Lower lobe of right lung (tissue), 2 donors: ENCODE measurements around the gene ZSWIM4. TPM values are rescaled to one million over a fixed set of nuclear protein-coding genes. Genes with fewer than 3 reads are reported as not detected.
"Not testable (repeated sequence)": the region's sequence is repeated elsewhere in the genome, so short reads cannot be mapped to it uniquely, and the experiment has no call there.

ENCODE experiments used
- ATAC-seq, 2 donors: fragments of 200-7000 bp; cut with Tn5 transposase; one replicate each; pipeline ENCODE4 v1.9.1; 2020 to 2022; ENCODE audit warnings: mild to moderate bottlenecking in 2 of 2, moderate library complexity in 2 of 2
- DNase-seq: peaks from one replicate; pipeline ENCODE4 v3.0.0-alpha.2; 2020
- H3K27ac ChIP-seq: fragments of 200-600 bp; one replicate; pipeline ENCODE4 v1.8.0; 2022
- H3K27me3 ChIP-seq: fragments of 200-600 bp; one replicate; pipeline ENCODE4 v1.8.0; 2022; ENCODE audit warnings: low read depth
- H3K36me3 ChIP-seq: fragments of 200-600 bp; one replicate; pipeline ENCODE4 v1.8.0; 2022; ENCODE audit warnings: mild to moderate bottlenecking
- H3K4me1 ChIP-seq: fragments of 200-600 bp; one replicate; pipeline ENCODE4 v1.8.0; 2022
- H3K4me3 ChIP-seq: fragments of 200-600 bp; one replicate; pipeline ENCODE4 v1.8.0; 2022; ENCODE audit warnings: mild to moderate bottlenecking
- H3K9me3 ChIP-seq: fragments of 200-600 bp; one replicate; pipeline ENCODE4 v1.8.0; 2022
- intact Hi-C: fragments of 100-400 bp; cut with DNase I; formaldehyde crosslinking; loops from one replicate; pipeline ENCODE4 v1.11.0; 2022
- total RNA-seq: library from RNA; stranded (reverse); fragmentation: NEBNext Ultra II Directional; extraction: Animal tissue kit (Norgen Biotek cat#: 25700); gene quantifications from one replicate; pipeline ENCODE4 v1.2.1, GENCODE V29; 2021
- TF ChIP-seq, protein P1 (sequence below): fragments of 200-600 bp; IDR thresholded peaks from one replicate; pipeline ENCODE4 v1.8.0; 2022; ENCODE audit warnings: antibody characterized with exemption, mild to moderate bottlenecking
- donor health status: DM: no; HTN: yes; CAD: no; lungs with severe emphysema.

Gene ZSWIM4
- total RNA-seq, 1 donor from 2014 or later: 7.4 TPM

DNA sequence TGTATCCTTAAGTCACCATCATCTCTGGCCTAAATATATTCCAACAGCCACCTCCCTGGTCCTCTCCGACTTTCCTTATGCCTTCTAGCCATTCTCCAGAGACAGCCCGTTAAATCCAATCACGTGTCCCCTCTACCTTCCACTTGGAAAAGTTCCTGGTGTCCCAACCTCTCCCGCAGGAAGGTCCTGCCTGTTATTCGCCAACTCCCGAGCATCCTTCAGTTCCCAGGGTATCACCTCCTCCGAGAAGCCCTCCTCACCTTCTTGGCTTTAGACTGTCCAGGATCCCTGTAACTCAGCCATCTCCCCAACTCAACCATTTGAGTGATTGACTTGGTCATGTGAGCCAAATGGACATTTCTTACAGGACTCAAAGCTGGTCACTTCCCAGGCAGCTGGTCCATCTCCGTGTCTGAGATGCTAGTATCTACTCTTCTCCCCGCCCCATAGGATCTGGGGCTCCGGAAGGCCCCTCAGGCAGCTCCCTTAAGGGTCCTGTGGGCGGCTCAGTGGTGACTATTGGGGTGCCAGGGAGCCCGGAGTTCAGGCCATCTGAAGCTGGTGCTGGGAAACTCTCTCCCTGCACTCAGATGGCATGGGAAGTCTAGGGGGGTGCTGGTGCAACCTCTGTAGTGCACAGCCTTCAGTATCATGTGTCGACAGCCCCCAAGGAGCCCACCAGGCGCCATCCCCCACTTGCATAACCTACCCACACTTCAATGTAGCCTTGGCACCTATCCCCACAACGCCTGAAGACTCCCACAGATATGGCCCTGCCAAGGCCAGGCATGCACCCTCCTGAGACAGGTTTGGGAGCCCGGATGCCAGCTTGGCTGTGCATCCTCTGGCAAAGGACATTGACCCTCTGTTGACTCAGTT, 53.8 kb downstream of the ZSWIM4 start:
- H3K36me3 ChIP-seq: no peaks in the 10 kb centered on the region
- intact Hi-C loops: no loop called here
- DNase-seq (no peak), ATAC-seq (no peak)
- no peaks in the 10 kb centered on the region for H3K27me3 ChIP-seq
- H3K4me1 ChIP-seq: peaks cover 64% of the 10 kb centered on the region
- no peaks in the 10 kb centered on the region for H3K9me3 ChIP-seq
- H3K27ac ChIP-seq: peak overlapping the region; percentile 100
- TF ChIP-seq, protein P1, sequence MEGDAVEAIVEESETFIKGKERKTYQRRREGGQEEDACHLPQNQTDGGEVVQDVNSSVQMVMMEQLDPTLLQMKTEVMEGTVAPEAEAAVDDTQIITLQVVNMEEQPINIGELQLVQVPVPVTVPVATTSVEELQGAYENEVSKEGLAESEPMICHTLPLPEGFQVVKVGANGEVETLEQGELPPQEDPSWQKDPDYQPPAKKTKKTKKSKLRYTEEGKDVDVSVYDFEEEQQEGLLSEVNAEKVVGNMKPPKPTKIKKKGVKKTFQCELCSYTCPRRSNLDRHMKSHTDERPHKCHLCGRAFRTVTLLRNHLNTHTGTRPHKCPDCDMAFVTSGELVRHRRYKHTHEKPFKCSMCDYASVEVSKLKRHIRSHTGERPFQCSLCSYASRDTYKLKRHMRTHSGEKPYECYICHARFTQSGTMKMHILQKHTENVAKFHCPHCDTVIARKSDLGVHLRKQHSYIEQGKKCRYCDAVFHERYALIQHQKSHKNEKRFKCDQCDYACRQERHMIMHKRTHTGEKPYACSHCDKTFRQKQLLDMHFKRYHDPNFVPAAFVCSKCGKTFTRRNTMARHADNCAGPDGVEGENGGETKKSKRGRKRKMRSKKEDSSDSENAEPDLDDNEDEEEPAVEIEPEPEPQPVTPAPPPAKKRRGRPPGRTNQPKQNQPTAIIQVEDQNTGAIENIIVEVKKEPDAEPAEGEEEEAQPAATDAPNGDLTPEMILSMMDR: no peak
- no peak overlapping the region for H3K4me3 ChIP-seq

DNA sequence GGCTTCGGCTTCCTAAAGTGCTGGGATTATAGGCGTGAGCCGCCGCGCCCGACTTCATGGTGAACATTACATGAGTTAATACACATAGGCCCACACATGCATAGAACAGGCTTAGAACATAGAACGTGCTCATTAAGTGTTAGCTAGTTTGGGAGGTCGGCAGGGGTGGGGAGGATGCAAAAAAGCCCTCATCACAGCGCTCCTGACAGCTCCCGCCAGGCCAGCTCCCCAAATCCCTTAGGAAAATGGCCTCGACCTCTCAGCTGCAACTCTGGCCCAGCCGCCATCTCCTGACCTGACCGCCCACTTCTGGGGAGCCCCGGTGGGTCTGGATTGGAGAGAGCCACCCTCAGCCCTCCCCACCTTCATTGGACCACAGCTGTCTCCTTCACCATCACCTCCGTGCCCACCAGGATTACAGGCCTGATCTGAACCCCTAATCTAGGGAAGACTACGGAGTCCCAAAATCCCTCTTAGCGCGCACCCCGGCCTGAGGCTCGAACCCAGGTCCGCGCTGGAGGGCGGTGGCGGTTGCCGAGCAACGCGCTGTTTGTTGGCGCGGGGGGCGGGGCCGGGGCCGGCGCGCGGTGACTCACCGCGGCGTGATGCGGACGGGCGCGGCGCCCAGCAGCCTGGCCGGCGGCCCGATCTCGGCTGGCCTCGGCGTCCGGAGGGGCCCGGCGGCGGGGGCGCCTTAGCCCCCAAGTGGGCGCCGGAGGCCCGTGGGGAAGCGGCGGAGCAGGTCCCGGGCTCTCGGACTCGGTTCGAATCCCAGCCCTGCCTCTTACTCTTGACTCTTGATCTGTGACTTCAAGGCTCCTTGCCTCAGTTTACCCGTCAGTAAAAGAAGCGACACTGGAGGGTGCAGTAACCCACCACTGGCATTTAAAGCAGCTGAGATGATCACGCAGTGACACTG, 55.0 kb downstream of the ZSWIM4 start:
- Histone ChIP-seq H3K27ac (peak overlapping the region; percentile 100), H3K4me1 (peaks cover 56% of the 10 kb centered on the region), H3K36me3 (no peaks in the 10 kb centered on the region), H3K4me3 (peak overlapping the region; percentile 47), H3K9me3 (no peaks in the 10 kb centered on the region), H3K27me3 (no peaks in the 10 kb centered on the region)
- ATAC-seq (peak; percentile 54 to 64), DNase-seq (peak; percentile 91)
- TF ChIP-seq, protein P1: no peak
- intact Hi-C loops: no loop called here

DNA sequence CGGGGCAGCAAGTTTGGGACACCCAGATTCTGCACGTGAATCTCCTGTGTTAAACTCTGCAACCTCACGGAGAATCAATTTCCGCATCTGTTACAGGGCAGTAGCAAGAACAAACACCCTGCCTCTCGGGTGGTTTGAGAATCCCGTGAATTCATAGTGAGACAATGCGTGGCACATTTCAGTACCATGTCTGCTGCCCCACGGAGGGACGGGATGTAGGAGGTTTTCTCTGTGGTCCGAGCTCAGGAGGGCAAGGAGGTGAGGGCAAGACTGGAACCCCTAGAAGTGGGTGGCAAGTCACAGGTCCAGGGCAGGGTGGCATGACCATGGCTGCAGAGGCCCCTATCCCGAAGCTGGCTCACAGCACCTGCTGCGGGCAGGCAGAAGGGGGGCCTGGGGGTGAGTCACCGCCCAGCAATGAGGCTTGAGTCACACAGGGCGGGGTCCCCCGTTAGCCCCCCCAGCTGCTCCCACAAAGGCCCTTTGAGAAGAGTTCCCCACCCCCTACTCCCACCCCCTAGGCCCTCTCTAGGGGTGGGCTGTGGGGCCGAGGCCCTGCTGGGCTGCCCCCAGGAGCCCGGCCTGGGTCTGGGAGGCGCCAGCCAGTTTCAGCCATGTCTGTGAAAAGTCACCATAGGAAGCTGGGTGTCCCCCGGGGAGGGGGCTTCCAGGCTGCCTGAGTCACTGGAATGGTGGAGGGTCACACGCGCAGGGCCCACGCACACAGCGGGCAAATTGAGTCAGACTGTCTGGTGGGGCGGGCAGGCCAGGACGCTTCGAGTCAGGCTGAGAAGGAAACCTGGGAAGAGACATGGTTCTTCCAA, 55.9 kb downstream of the ZSWIM4 start:
- TF ChIP-seq, protein P1: no peak
- peak overlapping the region; percentile 47 for H3K4me3 ChIP-seq
- H3K4me1 ChIP-seq: peaks cover 51% of the 10 kb centered on the region
- no peaks in the 10 kb centered on the region for H3K9me3 ChIP-seq
- no peaks in the 10 kb centered on the region for H3K27me3 ChIP-seq
- ATAC-seq (peak; percentile 68 to 74), DNase-seq (peak; percentile 91)
- H3K36me3 ChIP-seq: no peaks in the 10 kb centered on the region
- intact Hi-C loops: no loop called here
- H3K27ac ChIP-seq: peak overlapping the region; percentile 100

DNA sequence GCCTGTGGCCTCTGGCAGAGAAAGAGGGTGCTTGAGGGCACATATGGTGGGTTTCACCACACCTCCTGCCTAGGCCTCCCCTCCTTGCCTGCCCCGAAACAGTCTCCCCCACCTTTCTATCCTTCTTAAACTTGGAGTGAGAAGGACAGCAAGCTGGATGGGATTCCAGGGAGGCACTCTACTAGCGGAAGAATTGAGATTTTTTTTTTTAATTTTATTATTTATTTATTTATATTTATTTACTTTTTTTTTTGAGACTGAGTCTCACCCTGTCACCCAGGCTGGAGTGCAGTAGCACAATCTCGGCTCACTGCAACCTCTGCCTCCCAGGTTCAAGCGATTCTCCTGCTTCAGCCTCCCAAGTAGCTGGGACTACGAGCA, 56.5 kb downstream of the ZSWIM4 start:
- H3K4me3 ChIP-seq, H3K36me3 ChIP-seq, H3K27me3 ChIP-seq, intact Hi-C loops, DNase-seq, H3K9me3 ChIP-seq, ATAC-seq: not testable (repeated sequence)
- Histone ChIP-seq H3K27ac (peak overlapping the region; percentile 100), H3K4me1 (peaks cover 45% of the 10 kb centered on the region)

DNA sequence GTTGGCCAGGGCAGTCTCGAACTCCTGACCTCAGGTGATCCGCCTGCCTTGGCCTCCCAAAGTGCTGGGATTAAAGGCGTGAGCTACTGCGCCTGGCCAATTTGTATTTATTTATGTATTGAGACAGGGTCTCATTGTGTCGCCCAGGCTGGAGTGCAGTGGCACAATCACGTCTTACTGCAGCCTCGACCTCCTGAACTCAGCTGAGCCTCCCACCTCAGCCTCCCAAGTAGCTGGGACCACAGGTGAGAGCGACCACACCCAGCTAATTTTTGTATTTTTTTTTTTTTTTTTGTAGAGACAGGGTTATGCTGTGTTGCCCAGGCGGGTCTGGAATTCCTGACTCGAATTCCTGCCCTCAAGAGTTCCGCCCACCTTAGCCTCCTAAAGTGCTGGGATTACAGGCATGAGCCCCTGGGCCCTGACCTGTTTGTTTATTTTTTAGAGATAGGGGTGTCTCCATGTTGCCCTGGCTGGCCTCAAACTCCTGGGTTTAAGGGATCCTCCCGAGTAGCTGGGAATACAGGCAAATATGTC, 57.0 kb downstream of the ZSWIM4 start:
- Histone ChIP-seq H3K4me1 (peaks cover 40% of the 10 kb centered on the region), H3K27ac (peak overlapping the region; percentile 100)
- H3K36me3 ChIP-seq, DNase-seq, H3K27me3 ChIP-seq, ATAC-seq, intact Hi-C loops, H3K4me3 ChIP-seq, H3K9me3 ChIP-seq: not testable (repeated sequence)

DNA sequence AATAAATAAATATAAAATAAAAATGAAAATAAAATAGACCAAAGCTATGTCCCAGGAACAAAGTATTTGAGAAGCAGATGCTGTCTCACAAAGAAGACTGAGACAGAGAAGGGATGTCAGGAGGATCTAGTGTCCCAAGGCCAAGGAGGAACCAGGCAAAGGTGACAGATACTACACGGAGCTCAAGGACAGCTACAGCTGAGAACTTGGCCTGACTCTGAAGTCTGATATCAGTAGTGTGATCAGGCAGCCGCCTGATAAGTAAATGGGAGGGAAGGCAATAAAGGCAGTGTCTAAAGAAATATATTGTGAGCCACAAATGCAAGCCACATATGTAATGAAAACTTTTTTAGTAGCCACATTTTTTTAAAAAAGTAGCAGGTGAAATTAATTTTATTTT, 61.3 kb downstream of the ZSWIM4 start:
- Histone ChIP-seq H3K9me3 (no peaks in the 10 kb centered on the region), H3K27ac (no peak overlapping the region), H3K4me3 (no peak overlapping the region), H3K36me3 (no peaks in the 10 kb centered on the region), H3K4me1 (peaks cover 11% of the 10 kb centered on the region), H3K27me3 (no peaks in the 10 kb centered on the region)
- TF ChIP-seq, protein P1: no peak
- intact Hi-C loops: no loop called here
- DNase-seq (no peak), ATAC-seq (no peak)
